Activated CD8-positive, alpha-beta memory T cell treated with anti-CD3 and anti-CD28 coated beads, Interleukin-2, amount 10 ng/mL, durations not matched to agents 7 days and 5 days (primary cell): ENCODE results near the gene HSD17B14. TPM values are rescaled to one million over a fixed set of nuclear protein-coding genes. Genes with fewer than 3 reads are reported as not detected.
A peak's percentile ranks its signal among the peaks of the same experiment; 100 is the strongest.
"Not testable (repeated sequence)": the region's sequence is repeated elsewhere in the genome, so short reads cannot be mapped to it uniquely, and the experiment has no call there.

Source experiments
- ATAC-seq: fragments of 150-1000 bp; cut with Tn5 transposase; one replicate; pipeline ENCODE4 v1.10.0; 2021; ENCODE audit warnings: moderate library complexity
- CTCF ChIA-PET: fragments of 350-600 bp; sonication (Branson Sonifier 250); formaldehyde crosslinking; loops from one replicate; lab custom pipeline; 2021; ENCODE audit warnings: antibody characterized with exemption; lab: Charles Lee
- DNase-seq: peaks from one replicate; pipeline ENCODE4 v3.0.0-alpha.2; 2020
- H3K27ac Mint-ChIP-seq: one replicate; pipeline ENCODE4 v1.8.0; 2021; ENCODE audit warnings: mild to moderate bottlenecking, mixed read lengths
- H3K27me3 Mint-ChIP-seq: one replicate; pipeline ENCODE4 v1.8.0; 2021; ENCODE audit warnings: mixed read lengths
- H3K36me3 Mint-ChIP-seq: one replicate; pipeline ENCODE4 v1.8.0; 2021; ENCODE audit warnings: mild to moderate bottlenecking, mixed read lengths
- H3K4me1 Mint-ChIP-seq: one replicate; pipeline ENCODE4 v1.8.0; 2021; ENCODE audit warnings: mixed read lengths
- H3K4me3 Mint-ChIP-seq: one replicate; pipeline ENCODE4 v1.8.0; 2021; ENCODE audit warnings: mild to moderate bottlenecking, moderate library complexity, mixed read lengths
- H3K9me3 Mint-ChIP-seq: one replicate; pipeline ENCODE4 v1.8.0; 2022; ENCODE audit warnings: low read depth, mixed read lengths
- total RNA-seq, 2 experiments: library from RNA; stranded (reverse); gene quantifications; one replicate each; pipeline ENCODE4 v1.2.3, GENCODE V29; 2021

HSD17B14 gene
- total RNA-seq, 2 experiments from 2014 or later, result 0.38 to 0.59 TPM

DNA sequence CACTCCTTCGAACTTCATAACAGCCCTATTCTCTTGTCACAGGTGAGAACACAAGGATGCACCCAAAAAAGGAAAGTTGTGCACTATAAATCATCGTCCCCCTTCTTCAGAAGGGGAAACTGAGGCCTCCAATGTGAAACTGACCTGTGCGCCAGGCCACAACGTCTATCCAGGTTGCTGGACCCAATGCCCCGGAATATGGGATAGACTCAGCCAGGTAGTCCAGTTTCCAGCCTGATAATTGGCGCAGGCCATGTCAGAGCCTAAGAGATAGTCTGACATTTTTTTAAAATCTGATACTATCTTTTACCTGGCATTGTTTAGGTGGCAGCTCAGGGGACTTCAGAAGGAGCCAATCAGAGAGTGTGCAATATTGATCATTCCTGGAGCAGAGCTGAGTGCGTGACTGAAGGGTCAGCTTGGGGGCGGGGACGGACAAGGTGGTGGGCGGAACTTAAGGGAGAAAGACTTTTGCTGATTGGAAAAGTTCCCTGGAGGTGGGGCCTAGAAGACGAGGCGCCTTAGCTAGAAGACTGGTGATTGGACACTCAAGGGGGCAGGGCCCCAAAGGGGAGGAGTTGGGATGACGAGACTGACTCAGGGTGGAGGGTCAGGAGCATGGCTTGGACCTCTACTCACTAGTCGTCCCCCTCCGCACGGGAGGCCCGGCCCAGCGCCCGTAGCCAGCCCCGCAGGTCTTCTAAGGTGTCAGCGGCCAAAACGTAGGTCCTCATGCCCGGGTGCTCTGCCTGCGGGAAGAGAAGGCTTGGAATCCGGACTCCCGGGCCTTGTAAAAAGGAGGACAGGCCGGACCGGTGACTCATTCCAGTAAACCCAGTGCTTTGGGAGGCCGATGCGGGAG lies 23.7 kb upstream of the HSD17B14 start:
- Mint-ChIP-seq H3K4me3 (no peak overlapping the region), H3K9me3 (no peaks in the 10 kb centered on the region), H3K27me3 (no peaks in the 10 kb centered on the region), H3K36me3 (no peaks in the 10 kb centered on the region), H3K27ac (no peak overlapping the region), H3K4me1 (peaks cover 4% of the 10 kb centered on the region)
- ATAC-seq (no peak), DNase-seq (no peak)
- CTCF ChIA-PET, result interaction anchor here (0.8 to 1.6 kb wide), 2 partner anchors 14 to 17 kb away, joined by 4 read pairs; no protein-coding TSS in a partner anchor

GRCh38 chr19:48858984-48859710 lies 22.9 kb upstream of the HSD17B14 start:
- H3K27ac Mint-ChIP-seq, result peak overlapping the region; percentile 77
- peak overlapping the region; percentile 78 for H3K4me3 Mint-ChIP-seq
- CTCF ChIA-PET, result interaction anchor here (8.1 kb wide), 1 partner anchor 16 kb away, joined by 51 read pairs; no protein-coding TSS in a partner anchor
- ATAC-seq, result peak; percentile 90
- DNase-seq, result peak; percentile 87
- H3K27me3 Mint-ChIP-seq, result no peaks in the 10 kb centered on the region
- H3K4me1 Mint-ChIP-seq, result peaks cover 4% of the 10 kb centered on the region
- no peaks in the 10 kb centered on the region for H3K36me3 Mint-ChIP-seq
- no peaks in the 10 kb centered on the region for H3K9me3 Mint-ChIP-seq

GRCh38 chr19:48856921-48857320 lies 20.6 kb upstream of the HSD17B14 start:
- Mint-ChIP-seq H3K9me3 (no peaks in the 10 kb centered on the region), H3K4me1 (peaks cover 4% of the 10 kb centered on the region), H3K27me3 (no peaks in the 10 kb centered on the region), H3K4me3 (no peak overlapping the region), H3K36me3 (no peaks in the 10 kb centered on the region), H3K27ac (no peak overlapping the region)
- CTCF ChIA-PET, result interaction anchor here (8.1 kb wide), 1 partner anchor 14 kb away, joined by 51 read pairs; no protein-coding TSS in a partner anchor
- no peak for DNase-seq
- no peak for ATAC-seq

DNA sequence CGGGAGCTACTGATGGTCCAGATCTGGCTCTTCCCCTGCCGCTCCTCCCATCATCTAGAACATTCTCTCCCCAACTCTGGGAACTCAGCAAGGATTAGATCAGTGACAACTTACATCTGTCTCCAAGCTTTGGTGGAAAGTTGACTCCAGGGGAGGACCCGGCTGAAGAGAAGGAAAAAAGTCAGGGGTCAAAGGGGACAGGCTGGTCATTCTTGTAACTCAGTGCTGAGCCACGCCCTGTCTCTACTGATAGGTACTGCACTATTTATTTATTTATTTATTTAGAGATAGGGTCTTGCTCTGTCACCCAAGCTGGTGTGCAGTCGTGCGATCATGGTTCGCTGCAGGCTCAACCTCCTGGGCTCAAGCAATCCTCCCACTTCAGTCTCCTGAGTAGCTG lies 17.8 kb upstream of the HSD17B14 start:
- Mint-ChIP-seq H3K36me3 (no peaks in the 10 kb centered on the region), H3K27me3 (no peaks in the 10 kb centered on the region), H3K9me3 (no peaks in the 10 kb centered on the region), H3K27ac (no peak overlapping the region), H3K4me1 (peaks cover 1% of the 10 kb centered on the region), H3K4me3 (no peak overlapping the region)
- DNase-seq (no peak), ATAC-seq (no peak)
- CTCF ChIA-PET, result interaction anchor here (1.0 to 8.1 kb wide), 3 partner anchors 11 to 66 kb away, joined by 4 to 51 read pairs (median 5); partner anchors contain the start of gene HSD17B14

DNA sequence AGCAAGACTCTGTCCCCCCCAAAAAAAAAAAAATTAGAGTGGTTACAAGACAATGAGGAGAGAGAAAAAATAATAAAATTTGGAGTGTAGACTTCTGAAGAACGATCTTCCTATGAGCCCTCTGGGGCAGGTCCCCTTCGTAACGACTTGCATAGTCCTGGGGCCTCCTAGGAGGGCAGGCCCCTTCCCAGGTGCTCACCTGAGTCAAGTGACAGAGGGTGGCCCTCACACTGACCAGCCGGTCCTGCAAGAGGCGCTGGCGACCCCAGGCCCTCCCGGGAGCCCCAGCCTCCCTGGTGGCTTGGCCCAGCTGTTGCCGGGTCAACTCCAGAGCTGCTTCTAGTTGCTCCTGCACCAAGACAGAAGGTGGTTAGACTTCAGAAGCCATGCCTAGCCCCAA lies 17.2 kb upstream of the HSD17B14 start:
- Mint-ChIP-seq H3K4me1 (no peaks in the 10 kb centered on the region), H3K36me3 (no peaks in the 10 kb centered on the region), H3K9me3 (no peaks in the 10 kb centered on the region), H3K27me3 (no peaks in the 10 kb centered on the region), H3K27ac (no peak overlapping the region), H3K4me3 (no peak overlapping the region)
- CTCF ChIA-PET, result interaction anchor here (1.6 to 8.1 kb wide), 3 partner anchors 10 to 117 kb away, joined by 3 to 51 read pairs (median 4); no protein-coding TSS in a partner anchor
- DNase-seq (no peak), ATAC-seq (no peak)

GRCh38 chr19:48852292-48852691 lies 16.0 kb upstream of the HSD17B14 start:
- Mint-ChIP-seq H3K27ac (no peak overlapping the region), H3K9me3 (no peaks in the 10 kb centered on the region), H3K4me1 (no peaks in the 10 kb centered on the region), H3K27me3 (no peaks in the 10 kb centered on the region), H3K4me3 (no peak overlapping the region), H3K36me3 (no peaks in the 10 kb centered on the region)
- DNase-seq, result no peak
- no peak for ATAC-seq
- CTCF ChIA-PET, result interaction anchor here (0.7 to 8.1 kb wide), 6 partner anchors 9 to 141 kb away, joined by 3 to 51 read pairs (median 4); partner anchors contain the start of gene RUVBL2

DNA sequence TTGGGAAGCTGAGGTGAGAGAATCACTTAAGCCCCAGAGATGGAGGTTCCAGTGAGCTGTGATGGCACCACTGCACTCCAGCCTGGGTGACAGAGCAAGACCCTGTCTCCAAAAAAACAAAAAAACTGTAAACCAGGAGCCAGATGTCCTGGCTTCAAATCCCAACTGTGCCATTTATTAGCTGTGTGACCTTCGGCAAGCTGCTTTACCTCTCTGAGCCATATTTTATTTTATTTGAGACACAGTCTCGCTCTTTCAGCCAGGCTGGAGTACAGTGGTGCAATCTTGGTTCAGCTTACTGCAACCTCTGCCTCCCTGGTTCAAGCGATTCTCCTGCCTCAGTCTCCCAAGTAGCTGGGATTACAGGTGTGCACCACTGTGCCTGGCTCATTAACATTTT lies 10.4 kb upstream of the HSD17B14 start:
- H3K36me3 Mint-ChIP-seq, H3K27me3 Mint-ChIP-seq, ATAC-seq, H3K27ac Mint-ChIP-seq, H3K4me3 Mint-ChIP-seq, H3K9me3 Mint-ChIP-seq, H3K4me1 Mint-ChIP-seq, DNase-seq: not testable (repeated sequence)
- CTCF ChIA-PET, result interaction anchor here (0.6 to 6.3 kb wide), 4 partner anchors 26 to 59 kb away, joined by 3 to 106 read pairs (median 4); no protein-coding TSS in a partner anchor

- no peak overlapping the region for H3K4me3 Mint-ChIP-seq
- no peaks in the 10 kb centered on the region for H3K27me3 Mint-ChIP-seq
- DNase-seq, result no peak
- H3K4me1 Mint-ChIP-seq, result no peaks in the 10 kb centered on the region
- no peaks in the 10 kb centered on the region for H3K36me3 Mint-ChIP-seq
- ATAC-seq, result no peak
- no peak overlapping the region for H3K27ac Mint-ChIP-seq
- H3K9me3 Mint-ChIP-seq, result no peaks in the 10 kb centered on the region
- CTCF ChIA-PET, result interaction anchor here (0.6 to 6.3 kb wide), 10 partner anchors 9 to 744 kb away, joined by 3 to 124 read pairs (median 8); partner anchors contain the start of genes GYS1, HSD17B14 and RUVBL2
These were observed 9.1 kb upstream of the HSD17B14 start for GRCh38 chr19:48845384-48845783.

DNA sequence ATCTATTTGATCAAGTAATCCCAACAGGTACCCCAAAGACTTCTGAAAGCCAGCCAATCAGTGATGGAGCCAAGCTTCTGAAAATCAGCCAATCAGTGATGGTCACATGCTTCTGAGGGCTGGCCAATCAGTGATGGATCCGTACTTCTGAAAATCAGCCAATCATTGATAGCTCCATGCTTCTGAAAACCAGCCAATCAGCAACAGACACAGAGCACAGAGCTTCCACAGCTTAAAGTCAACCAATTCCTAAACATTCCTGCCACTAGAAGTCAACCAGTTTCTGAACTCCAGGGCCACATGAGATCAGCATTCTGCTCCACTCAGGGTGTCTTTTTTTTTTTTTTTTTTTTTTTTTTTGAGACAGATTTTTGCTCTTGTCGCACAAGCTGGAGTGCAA lies 8.2 kb upstream of the HSD17B14 start:
- no peaks in the 10 kb centered on the region for H3K4me1 Mint-ChIP-seq
- ATAC-seq, result no peak

GRCh38 chr19:48842789-48843162 lies 6.5 kb upstream of the HSD17B14 start:
- ATAC-seq (peak; percentile 52), DNase-seq (peak; percentile 63)
- no peaks in the 10 kb centered on the region for H3K9me3 Mint-ChIP-seq
- CTCF ChIA-PET, result interaction anchor here (0.7 to 6.3 kb wide), 52 partner anchors 12 to 366 kb away, joined by 3 to 124 read pairs (median 4); partner anchors contain the start of genes BCAT2, CA11, GYS1 and NUCB1
- no peaks in the 10 kb centered on the region for H3K36me3 Mint-ChIP-seq
- H3K27ac Mint-ChIP-seq, result no peak overlapping the region
- no peaks in the 10 kb centered on the region for H3K27me3 Mint-ChIP-seq
- no peak overlapping the region for H3K4me3 Mint-ChIP-seq
- H3K4me1 Mint-ChIP-seq, result no peaks in the 10 kb centered on the region

More for the DNA sequence above, 8.2 kb upstream of the HSD17B14 start:
- Mint-ChIP-seq H3K9me3 (no peaks in the 10 kb centered on the region), H3K36me3 (no peaks in the 10 kb centered on the region), H3K27ac (no peak overlapping the region), H3K4me3 (no peak overlapping the region), H3K27me3 (no peaks in the 10 kb centered on the region)
- CTCF ChIA-PET, result interaction anchor here (0.7 to 6.3 kb wide), 16 partner anchors 8 to 255 kb away, joined by 3 to 124 read pairs (median 4); partner anchors contain the start of genes GYS1, HSD17B14, PPP1R15A and RUVBL2
- no peak for DNase-seq

GRCh38 chr19:48841571-48841970 lies 5.3 kb upstream of the HSD17B14 start:
- Mint-ChIP-seq H3K27ac (no peak overlapping the region), H3K9me3 (no peaks in the 10 kb centered on the region), H3K36me3 (no peaks in the 10 kb centered on the region), H3K27me3 (no peaks in the 10 kb centered on the region), H3K4me1 (peaks cover 6% of the 10 kb centered on the region), H3K4me3 (no peak overlapping the region)
- CTCF ChIA-PET, result interaction anchor here (1.2 to 6.3 kb wide), 14 partner anchors 13 to 252 kb away, joined by 5 to 124 read pairs (median 13); partner anchors contain the start of genes BCAT2 and CA11
- DNase-seq (no peak), ATAC-seq (no peak)

GRCh38 chr19:48841047-48841446 lies 4.8 kb upstream of the HSD17B14 start:
- Mint-ChIP-seq H3K4me1 (peaks cover 10% of the 10 kb centered on the region), H3K27ac (no peak overlapping the region), H3K27me3 (no peaks in the 10 kb centered on the region), H3K36me3 (no peaks in the 10 kb centered on the region), H3K4me3 (no peak overlapping the region), H3K9me3 (no peaks in the 10 kb centered on the region)
- DNase-seq (no peak), ATAC-seq (no peak)
- CTCF ChIA-PET, result interaction anchor here (1.3 to 6.3 kb wide), 13 partner anchors 13 to 252 kb away, joined by 4 to 124 read pairs (median 14); partner anchors contain the start of gene BCAT2

DNA sequence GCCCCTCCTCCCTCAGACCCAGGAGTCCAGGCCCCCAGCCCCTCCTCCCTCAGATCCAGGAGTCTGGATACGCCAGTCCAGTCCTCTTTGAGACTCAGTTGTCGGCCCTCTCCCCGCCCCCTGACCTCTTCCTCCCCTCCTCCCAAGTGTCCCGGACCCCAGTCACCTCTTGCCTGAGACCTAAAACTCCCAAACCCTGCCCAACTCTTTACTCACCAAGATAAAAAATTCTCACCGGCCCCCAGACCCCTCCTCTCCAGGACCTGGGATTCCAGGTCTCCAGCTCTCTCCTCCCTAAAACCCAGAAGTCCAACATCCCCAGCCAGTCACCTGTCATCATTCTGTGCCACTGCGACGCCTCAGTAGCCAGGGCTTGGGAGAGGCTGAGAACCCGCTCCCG lies 1.4 kb upstream of the HSD17B14 start:
- H3K4me3 Mint-ChIP-seq, result no peak overlapping the region
- CTCF ChIA-PET, result interaction anchor here (0.8 to 3.7 kb wide), 7 partner anchors 27 to 134 kb away, joined by 3 to 65 read pairs (median 25); partner anchors contain the start of gene BCAT2

More for the DNA sequence above, 1.4 kb upstream of the HSD17B14 start:
- Mint-ChIP-seq H3K4me1 (peaks cover 16% of the 10 kb centered on the region), H3K27ac (no peak overlapping the region), H3K9me3 (no peaks in the 10 kb centered on the region), H3K36me3 (no peaks in the 10 kb centered on the region), H3K27me3 (no peaks in the 10 kb centered on the region)
- ATAC-seq (no peak), DNase-seq (no peak)
